ENCODE measurements around the gene LRRC27.

LRRC27 gene

DNA sequence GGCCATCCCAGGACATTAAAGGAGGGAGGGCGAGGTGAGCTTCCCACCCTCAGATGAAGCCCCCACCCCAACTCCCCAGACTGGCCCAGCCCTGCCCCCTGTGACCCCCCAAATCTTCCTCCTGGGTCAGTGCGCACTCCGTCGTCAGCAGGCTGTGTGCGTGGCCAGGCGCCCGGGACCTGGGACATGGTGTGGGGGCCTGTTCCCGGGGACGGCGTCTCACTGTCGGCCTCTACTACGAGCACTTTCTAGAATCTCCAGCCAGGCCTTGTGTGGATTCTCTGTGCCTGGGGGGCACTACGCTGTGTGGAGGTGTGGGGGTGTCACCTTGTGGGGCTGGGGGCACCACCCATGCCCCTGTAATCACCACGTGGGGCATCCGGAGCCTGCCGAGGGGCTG, 74.8 kb downstream of the LRRC27 start:
- TF ChIP-seq, protein P1, sequence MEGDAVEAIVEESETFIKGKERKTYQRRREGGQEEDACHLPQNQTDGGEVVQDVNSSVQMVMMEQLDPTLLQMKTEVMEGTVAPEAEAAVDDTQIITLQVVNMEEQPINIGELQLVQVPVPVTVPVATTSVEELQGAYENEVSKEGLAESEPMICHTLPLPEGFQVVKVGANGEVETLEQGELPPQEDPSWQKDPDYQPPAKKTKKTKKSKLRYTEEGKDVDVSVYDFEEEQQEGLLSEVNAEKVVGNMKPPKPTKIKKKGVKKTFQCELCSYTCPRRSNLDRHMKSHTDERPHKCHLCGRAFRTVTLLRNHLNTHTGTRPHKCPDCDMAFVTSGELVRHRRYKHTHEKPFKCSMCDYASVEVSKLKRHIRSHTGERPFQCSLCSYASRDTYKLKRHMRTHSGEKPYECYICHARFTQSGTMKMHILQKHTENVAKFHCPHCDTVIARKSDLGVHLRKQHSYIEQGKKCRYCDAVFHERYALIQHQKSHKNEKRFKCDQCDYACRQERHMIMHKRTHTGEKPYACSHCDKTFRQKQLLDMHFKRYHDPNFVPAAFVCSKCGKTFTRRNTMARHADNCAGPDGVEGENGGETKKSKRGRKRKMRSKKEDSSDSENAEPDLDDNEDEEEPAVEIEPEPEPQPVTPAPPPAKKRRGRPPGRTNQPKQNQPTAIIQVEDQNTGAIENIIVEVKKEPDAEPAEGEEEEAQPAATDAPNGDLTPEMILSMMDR (IDR thresholded peaks at IDR 0.05) = no peak
- no peak for DNase-seq (ENCODE audit: low spot score)
- no peak overlapping the region for H3K4me3 ChIP-seq
- no peak overlapping the region for H3K27ac ChIP-seq

GRCh38 chr10:132407243-132407746, 75.3 kb downstream of the LRRC27 start:
- H3K4me3 ChIP-seq = peak overlapping the region; percentile 45
- H3K27ac ChIP-seq = peak overlapping the region in 1 of 2 donors; percentile 65
- TF ChIP-seq, protein P1 (IDR thresholded peaks at IDR 0.05) = no peak
- DNase-seq (ENCODE audit: low spot score) = no peak

- Histone ChIP-seq H3K27ac (peak overlapping the region in 1 of 2 donors; percentile 65), H3K4me3 (peak overlapping the region; percentile 45)
- TF ChIP-seq, protein P1 (IDR thresholded peaks at IDR 0.05) = no peak
- no peak for DNase-seq (ENCODE audit: low spot score)
Observed at GRCh38 chr10:132407846-132408278, 75.9 kb downstream of the LRRC27 start.

DNA sequence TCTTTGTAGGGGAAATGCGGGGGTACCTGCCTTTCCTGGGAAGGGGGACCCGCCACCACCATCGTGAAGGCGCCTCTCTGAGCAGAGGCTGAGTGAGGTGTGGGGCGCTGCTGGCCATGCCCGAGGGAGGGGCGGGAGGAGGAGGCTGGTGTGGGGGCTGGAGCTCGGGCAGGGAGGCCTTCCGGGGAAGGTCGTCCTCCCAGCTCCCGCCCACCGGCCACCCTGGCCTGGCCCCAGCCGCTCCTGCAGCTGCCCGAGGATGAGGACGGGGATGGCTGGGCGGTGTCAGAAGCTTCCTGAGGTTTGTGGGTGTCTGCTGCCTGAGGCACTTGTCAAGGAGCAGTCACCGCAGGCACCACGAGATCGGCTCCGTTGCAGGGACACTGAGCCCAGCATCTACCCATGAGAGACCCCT, 76.4 kb downstream of the LRRC27 start:
- Histone ChIP-seq H3K27ac (peak overlapping the region in 1 of 2 donors; percentile 65), H3K4me3 (peak overlapping the region; percentile 45)
- TF ChIP-seq, protein P1 (IDR thresholded peaks at IDR 0.05) = no peak
- DNase-seq (ENCODE audit: low spot score) = no peak

GRCh38 chr10:132408823-132409666, 77.1 kb downstream of the LRRC27 start:
- Histone ChIP-seq H3K27ac (peak overlapping the region in 1 of 2 donors; percentile 65), H3K4me3 (no peak overlapping the region)
- DNase-seq (ENCODE audit: low spot score) = no peak
- TF ChIP-seq, protein P1 (IDR thresholded peaks at IDR 0.05) = no peak

- Histone ChIP-seq H3K4me3 (no peak overlapping the region), H3K27ac (no peak overlapping the region)
Observed at GRCh38 chr10:132409667-132410028, 77.7 kb downstream of the LRRC27 start.

More at GRCh38 chr10:132409667-132410028, 77.7 kb downstream of the LRRC27 start:
- TF ChIP-seq, protein P1 (IDR thresholded peaks at IDR 0.05) = no peak
- no peak for DNase-seq (ENCODE audit: low spot score)

All from coronary artery (tissue), 2 donors.